CD4-positive, CD25-positive, alpha-beta regulatory T cell (primary cell): ENCODE data around the gene ALG10. TPM values are rescaled to one million over a fixed set of nuclear protein-coding genes. Genes with fewer than 3 reads are reported as not detected.
"Not testable (repeated sequence)": the region's sequence is repeated elsewhere in the genome, so short reads cannot be mapped to it uniquely, and the experiment has no call there.

Experiments
- ATAC-seq, 2 donors: fragments of 150-1000 bp; cut with Tn5 transposase; one replicate each; pipeline ENCODE4 v1.10.0; 2021; ENCODE audit warnings: low read depth in 2 of 2, moderate number of reproducible peaks in 2 of 2, moderate library complexity in 1 of 2
- DNase-seq, 3 donors: peaks; one replicate each; pipeline versions ENCODE4 v3.0.0 to v3.0.0-alpha.2; 2012 to 2022; ENCODE audit warnings: mixed read lengths in 1 of 3
- H3K27ac ChIP-seq: one replicate; pipeline ENCODE4 v1.7.0; 2013; ENCODE audit warnings: mild to moderate bottlenecking, low read length; ENCODE audit not compliant: insufficient read depth, poor library complexity, severe bottlenecking
- H3K27me3 ChIP-seq: one replicate; pipeline ENCODE4 v1.7.0; 2013; ENCODE audit warnings: low read length; ENCODE audit not compliant: control insufficient read depth, insufficient read depth
- H3K36me3 ChIP-seq: one replicate; pipeline ENCODE4 v1.7.0; 2013; ENCODE audit warnings: mild to moderate bottlenecking, low read length, moderate library complexity; ENCODE audit not compliant: control insufficient read depth, insufficient read depth
- H3K4me1 ChIP-seq: 2 replicates; pipeline ENCODE4 v1.7.0; 2013; ENCODE audit warnings: mild to moderate bottlenecking, low read length; ENCODE audit not compliant: insufficient read depth, control insufficient read depth, poor library complexity, severe bottlenecking
- H3K4me3 ChIP-seq: one replicate; pipeline ENCODE4 v1.7.0; 2013; ENCODE audit warnings: low read depth, mild to moderate bottlenecking, low read length, moderate library complexity
- H3K9me3 ChIP-seq, 2 experiments: 1 replicate in 1 of 2; 2 replicates in 1 of 2; pipeline ENCODE4 v1.7.0; 2013; ENCODE audit warnings: low read length in 2 of 2, mild to moderate bottlenecking in 1 of 2, moderate library complexity in 1 of 2; ENCODE audit not compliant: control insufficient read depth in 2 of 2
- H3K27ac Mint-ChIP-seq, 3 donors: one replicate each; pipeline ENCODE4 v1.8.0; 2020 to 2022; ENCODE audit warnings: mild to moderate bottlenecking in 3 of 3, mixed read lengths in 3 of 3, moderate library complexity in 2 of 3
- H3K27me3 Mint-ChIP-seq: one replicate; pipeline ENCODE4 v1.8.0; 2022; ENCODE audit warnings: mild to moderate bottlenecking, mixed read lengths
- H3K36me3 Mint-ChIP-seq: one replicate; pipeline ENCODE4 v1.8.0; 2020; ENCODE audit warnings: mixed read lengths
- H3K4me1 Mint-ChIP-seq, 4 donors: one replicate each; pipeline ENCODE4 v1.8.0; 2020 to 2022; ENCODE audit warnings: mixed read lengths in 4 of 4, mild to moderate bottlenecking in 1 of 4
- H3K4me3 Mint-ChIP-seq, 4 donors: one replicate each; pipeline ENCODE4 v1.8.0; 2020 to 2022; ENCODE audit warnings: mild to moderate bottlenecking in 4 of 4, mixed read lengths in 4 of 4, moderate library complexity in 3 of 4
- H3K9me3 Mint-ChIP-seq, 7 donors: one replicate each; pipeline ENCODE4 v1.8.0; 2020 to 2022; ENCODE audit warnings: mixed read lengths in 7 of 7, mild to moderate bottlenecking in 3 of 7, moderate library complexity in 2 of 7
- polyA plus RNA-seq, 4 donors: library from polyadenylated mRNA; unstranded; fragments of 300-500 nt; fragmentation: Illumina TruSeq; gene quantifications; one replicate each; pipeline ENCODE4 v1.2.3, GENCODE V29; 2021
- total RNA-seq: library from RNA; stranded (reverse); gene quantifications from one replicate; pipeline ENCODE4 v1.2.3, GENCODE V29; 2022

Gene ALG10
- total and polyA plus RNA-seq, 5 donors from 2014 or later = 2.6 to 12.3 (median 4.1) TPM

DNA sequence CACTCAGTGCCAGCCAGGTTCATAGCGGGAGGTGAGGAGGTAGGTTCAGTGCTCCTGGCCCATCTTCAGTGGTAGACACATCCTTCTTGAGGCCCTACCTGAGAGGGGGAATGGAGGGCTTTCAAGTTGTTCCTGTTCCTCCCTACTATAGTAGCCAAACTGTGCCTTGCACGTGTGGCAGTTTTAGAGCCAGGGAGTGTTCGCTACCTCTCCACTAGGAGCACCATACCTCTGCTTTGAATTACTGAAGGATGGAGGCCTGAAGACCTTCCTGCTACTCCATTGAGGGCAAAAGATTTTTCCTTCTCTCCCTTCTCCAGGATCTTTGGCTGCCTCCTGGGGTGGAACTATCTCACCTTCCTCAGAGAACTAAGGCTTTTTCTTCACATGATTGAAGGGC is 5.9 kb upstream of the ALG10 start:
- Mint-ChIP-seq H3K36me3 (no peaks in the 10 kb centered on the region), H3K27ac (no peak overlapping the region), H3K9me3 (no peaks in the 10 kb centered on the region), H3K27me3 (peaks cover 11% of the 10 kb centered on the region), H3K4me3 (no peak overlapping the region), H3K4me1 (no peaks in the 10 kb centered on the region)
- Histone ChIP-seq H3K27ac (no peak overlapping the region), H3K4me1 (no peaks in the 10 kb centered on the region), H3K36me3 (no peaks in the 10 kb centered on the region), H3K9me3 (no peaks in the 10 kb centered on the region), H3K27me3 (peaks cover 3% of the 10 kb centered on the region), H3K4me3 (no peak overlapping the region)
- no peak for ATAC-seq
- DNase-seq = no peak

- H3K9me3 ChIP-seq = no peaks in the 10 kb centered on the region
- no peaks in the 10 kb centered on the region for H3K9me3 Mint-ChIP-seq
- H3K36me3 ChIP-seq = no peaks in the 10 kb centered on the region
- peaks cover 9 to 34% (median 16%) of the 10 kb centered on the region in 4 donors for H3K4me1 Mint-ChIP-seq
- H3K4me3 ChIP-seq = no peak overlapping the region
- H3K4me1 ChIP-seq = peaks cover 11% of the 10 kb centered on the region
- ATAC-seq (no peak), DNase-seq (no peak)
- H3K27ac Mint-ChIP-seq = peak overlapping the region in 2 of 3 donors; percentile 98 to 99
- no peaks in the 10 kb centered on the region for H3K27me3 ChIP-seq
- no peak overlapping the region for H3K27ac ChIP-seq
- peaks cover 6% of the 10 kb centered on the region for H3K36me3 Mint-ChIP-seq
- H3K4me3 Mint-ChIP-seq = peak overlapping the region in 1 of 4 donors; percentile 98
- H3K27me3 Mint-ChIP-seq = peaks cover 11% of the 10 kb centered on the region
Observed at GRCh38 chr12:34021071-34021470, 1.2 kb upstream of the ALG10 start.

DNA sequence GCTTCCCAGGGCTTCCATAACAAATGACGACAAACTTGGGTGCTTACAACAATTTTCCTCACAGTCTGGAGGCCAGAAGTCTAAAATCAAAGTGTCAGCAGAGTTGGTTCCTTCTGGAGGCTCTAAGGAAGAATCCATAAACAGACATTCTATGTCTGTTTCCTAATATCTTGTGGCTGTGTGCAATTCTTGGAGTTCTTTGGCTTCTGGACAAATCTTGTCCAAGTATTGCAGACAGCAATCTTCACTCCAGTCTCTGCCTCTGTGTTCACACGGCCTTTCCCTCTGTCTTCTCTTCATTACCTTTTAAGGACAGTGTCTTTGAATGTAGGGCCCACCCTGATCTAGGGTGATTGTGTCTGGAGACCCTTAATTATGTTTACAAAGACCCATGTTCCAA is 5.4 kb downstream of the ALG10 start:
- not testable (repeated sequence) for H3K27me3 Mint-ChIP-seq, H3K36me3 Mint-ChIP-seq, H3K36me3 ChIP-seq, DNase-seq, H3K9me3 Mint-ChIP-seq, H3K4me3 ChIP-seq, H3K9me3 ChIP-seq, H3K27ac Mint-ChIP-seq, H3K27ac ChIP-seq, H3K4me3 Mint-ChIP-seq, ATAC-seq, H3K27me3 ChIP-seq
- peaks cover 11% of the 10 kb centered on the region for H3K4me1 ChIP-seq
- H3K4me1 Mint-ChIP-seq = peaks cover 7 to 25% (median 10%) of the 10 kb centered on the region in 4 donors

- H3K27me3 Mint-ChIP-seq = no peaks in the 10 kb centered on the region
Observed at GRCh38 chr12:34030591-34030990, 8.3 kb downstream of the ALG10 start.

DNA sequence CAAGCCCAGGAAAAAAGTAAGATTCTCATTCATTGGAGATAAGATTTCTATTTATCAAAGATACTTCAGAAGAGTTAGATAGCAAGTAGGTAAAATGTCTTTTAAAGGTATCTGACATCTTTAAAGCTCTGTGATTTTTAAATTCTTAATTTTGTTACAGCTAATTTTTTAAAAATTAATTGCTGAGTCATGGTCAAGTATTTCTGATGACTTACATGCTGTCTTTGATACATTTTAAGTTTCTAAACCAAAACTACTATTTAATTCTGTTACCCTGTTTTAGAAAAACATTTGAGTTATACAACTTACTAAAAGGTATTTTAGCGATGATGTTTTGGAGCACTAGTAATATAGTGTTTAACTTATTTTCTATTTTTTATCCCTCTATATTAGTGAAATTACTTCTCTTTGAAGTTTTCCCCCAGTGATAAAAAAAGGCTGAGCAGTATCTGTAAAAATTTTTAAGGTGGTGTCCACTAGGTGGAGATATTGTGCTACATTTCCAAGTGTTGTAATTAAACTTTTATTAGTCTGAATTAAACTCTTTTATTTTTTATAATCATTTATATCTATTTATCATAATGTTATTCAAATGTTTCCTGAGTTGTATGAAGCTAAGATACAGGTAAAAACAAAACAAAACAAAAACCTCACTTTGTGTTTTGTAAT is 11.5 kb downstream of the ALG10 start:
- no peak for ATAC-seq

More at GRCh38 chr12:34030591-34030990, 8.3 kb downstream of the ALG10 start:
- Histone ChIP-seq H3K27ac (no peak overlapping the region), H3K27me3 (no peaks in the 10 kb centered on the region), H3K4me1 (no peaks in the 10 kb centered on the region), H3K4me3 (no peak overlapping the region), H3K36me3 (no peaks in the 10 kb centered on the region), H3K9me3 (no peaks in the 10 kb centered on the region)
- ATAC-seq = no peak
- Mint-ChIP-seq H3K36me3 (no peaks in the 10 kb centered on the region), H3K4me1 (peaks cover 0 to under 1% (median 0%) of the 10 kb centered on the region in 4 donors), H3K9me3 (no peaks in the 10 kb centered on the region), H3K4me3 (no peak overlapping the region), H3K27ac (no peak overlapping the region)
- DNase-seq = no peak

GRCh38 chr12:34038357-34038756 is 16.1 kb downstream of the ALG10 start:
- not testable (repeated sequence) for H3K4me1 Mint-ChIP-seq, H3K27me3 ChIP-seq, H3K9me3 ChIP-seq, H3K27me3 Mint-ChIP-seq, H3K4me3 Mint-ChIP-seq, H3K4me1 ChIP-seq, H3K4me3 ChIP-seq, H3K27ac ChIP-seq, ATAC-seq, H3K27ac Mint-ChIP-seq, H3K36me3 ChIP-seq, H3K36me3 Mint-ChIP-seq, H3K9me3 Mint-ChIP-seq
- peak in 1 of 3 donors; percentile 20 for DNase-seq

More for the DNA sequence above, 11.5 kb downstream of the ALG10 start:
- Histone ChIP-seq H3K9me3 (no peaks in the 10 kb centered on the region), H3K27me3 (no peaks in the 10 kb centered on the region), H3K4me1 (no peaks in the 10 kb centered on the region), H3K27ac (no peak overlapping the region), H3K4me3 (no peak overlapping the region), H3K36me3 (no peaks in the 10 kb centered on the region)
- no peaks in the 10 kb centered on the region for H3K36me3 Mint-ChIP-seq
- H3K4me1 Mint-ChIP-seq = no peaks in the 10 kb centered on the region
- DNase-seq = peak in 2 of 3 donors; percentile 42 to 57
- no peak overlapping the region for H3K4me3 Mint-ChIP-seq
- no peaks in the 10 kb centered on the region for H3K9me3 Mint-ChIP-seq
- no peaks in the 10 kb centered on the region for H3K27me3 Mint-ChIP-seq
- peak overlapping the region in 1 of 3 donors; percentile 48 for H3K27ac Mint-ChIP-seq

GRCh38 chr12:34046570-34046969 is 24.3 kb downstream of the ALG10 start:
- H3K4me1 Mint-ChIP-seq = no peaks in the 10 kb centered on the region
- H3K27ac Mint-ChIP-seq = no peak overlapping the region
- H3K4me3 Mint-ChIP-seq = no peak overlapping the region
- H3K36me3 Mint-ChIP-seq = no peaks in the 10 kb centered on the region
- DNase-seq (no peak), ATAC-seq (no peak)
- Histone ChIP-seq H3K4me3 (no peak overlapping the region), H3K4me1 (no peaks in the 10 kb centered on the region), H3K27me3 (no peaks in the 10 kb centered on the region), H3K27ac (no peak overlapping the region), H3K9me3 (no peaks in the 10 kb centered on the region), H3K36me3 (no peaks in the 10 kb centered on the region)
- peaks cover 0 to 14% (median under 1%) of the 10 kb centered on the region in 7 donors for H3K9me3 Mint-ChIP-seq
- no peaks in the 10 kb centered on the region for H3K27me3 Mint-ChIP-seq

GRCh38 chr12:34047855-34048254 is 25.6 kb downstream of the ALG10 start:
- ATAC-seq, H3K27ac ChIP-seq, H3K4me1 ChIP-seq, H3K4me3 ChIP-seq, H3K9me3 ChIP-seq, H3K4me3 Mint-ChIP-seq, H3K27me3 Mint-ChIP-seq, H3K27ac Mint-ChIP-seq, H3K27me3 ChIP-seq, H3K36me3 ChIP-seq, DNase-seq, H3K36me3 Mint-ChIP-seq, H3K4me1 Mint-ChIP-seq: not testable (repeated sequence)
- H3K9me3 Mint-ChIP-seq = peaks cover 0 to 17% (median 2%) of the 10 kb centered on the region in 7 donors
